Loucy (cell line): ENCODE data around the gene CCNJL.

Source experiments
- CTCF ChIP-seq: fragments of 200-600 bp; sonication (generic); conservative IDR thresholded peaks from 2 replicates; pipeline ENCODE4 v1.5.1; 2014; ENCODE audit warnings: mild to moderate bottlenecking, antibody characterized with exemption, low read length
- EZH2phosphoT487 ChIP-seq: fragments of 200-600 bp; IDR thresholded peaks from 2 replicates; pipeline ENCODE4 v1.6.1; 2018; ENCODE audit warnings: antibody characterized with exemption, mild to moderate bottlenecking, moderate library complexity, borderline replicate concordance

- TF ChIP-seq EZH2phosphoT487 = no peak
- TF ChIP-seq CTCF = no peak
Measured at GRCh38 chr5:160250826-160251225, 61.5 kb downstream of the CCNJL start.
